ENCODE data around the gene SAP25. TPM values are rescaled to one million over a fixed set of nuclear protein-coding genes. Genes with fewer than 3 reads are reported as not detected.

SAP25 gene
- total RNA-seq, result 20.9 and 23.8 TPM in 2 replicates

DNA sequence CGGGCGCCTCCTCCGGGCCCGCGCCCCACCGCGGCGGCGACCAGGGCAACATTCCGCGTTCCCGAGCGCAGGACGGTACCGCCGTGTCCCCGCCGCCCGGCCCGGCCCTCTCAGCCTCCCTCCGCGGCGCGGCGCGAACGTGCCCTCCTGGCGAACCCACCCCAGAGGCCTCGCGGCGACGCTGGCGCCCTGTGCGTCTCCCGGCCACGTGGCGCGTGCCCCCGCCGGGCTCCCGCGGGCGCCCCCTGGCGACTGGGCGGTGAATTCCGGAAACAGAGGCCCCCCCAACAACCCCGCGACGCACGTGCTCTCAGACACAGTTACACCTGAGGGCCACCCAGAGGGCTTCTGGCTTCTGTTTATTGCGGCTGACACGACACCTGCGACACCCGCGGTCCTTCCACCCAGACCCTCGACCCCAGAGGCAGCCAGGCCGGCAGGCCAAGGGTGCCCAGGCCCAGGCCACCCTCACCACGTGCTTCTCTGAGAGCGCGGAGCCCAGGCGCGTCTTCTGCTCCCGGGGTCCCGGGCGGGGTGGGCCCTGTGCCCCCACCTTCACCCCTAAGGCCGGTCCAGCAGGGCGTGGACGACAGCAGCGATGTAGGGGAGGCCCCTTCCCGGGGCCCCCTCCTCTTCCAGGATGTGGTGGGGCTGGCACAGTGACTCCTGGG is at the start of gene SAP25:
SAP25 (minus strand) TSS at position 210 of the 671 bp plus-strand sequence; CDS start at position 52, 158 bp downstream.
- intact Hi-C loops (cut with micrococcal nuclease), result no loop called here

DNA sequence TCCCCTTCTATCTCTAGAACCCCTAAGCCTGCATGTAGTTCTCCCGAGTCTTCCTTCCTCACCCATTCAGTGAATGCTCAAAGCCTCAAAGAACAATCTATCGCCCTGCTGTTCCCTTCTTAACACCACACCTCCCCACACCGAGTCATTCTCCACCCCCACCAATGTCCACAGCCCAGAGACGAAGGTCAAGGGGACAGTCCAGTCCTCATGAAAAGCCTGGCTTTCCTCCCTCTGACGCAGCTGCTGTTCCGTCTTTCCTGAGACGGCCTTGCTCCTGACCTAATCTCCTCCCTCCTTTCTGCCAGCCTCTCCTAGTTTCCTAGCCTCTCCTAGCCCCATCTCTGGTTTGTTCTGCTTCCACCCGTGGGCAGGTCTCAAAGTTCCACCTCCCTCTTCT is 47.9 kb upstream of the SAP25 start:
- intact Hi-C loops (cut with micrococcal nuclease), result no loop called here

DNA sequence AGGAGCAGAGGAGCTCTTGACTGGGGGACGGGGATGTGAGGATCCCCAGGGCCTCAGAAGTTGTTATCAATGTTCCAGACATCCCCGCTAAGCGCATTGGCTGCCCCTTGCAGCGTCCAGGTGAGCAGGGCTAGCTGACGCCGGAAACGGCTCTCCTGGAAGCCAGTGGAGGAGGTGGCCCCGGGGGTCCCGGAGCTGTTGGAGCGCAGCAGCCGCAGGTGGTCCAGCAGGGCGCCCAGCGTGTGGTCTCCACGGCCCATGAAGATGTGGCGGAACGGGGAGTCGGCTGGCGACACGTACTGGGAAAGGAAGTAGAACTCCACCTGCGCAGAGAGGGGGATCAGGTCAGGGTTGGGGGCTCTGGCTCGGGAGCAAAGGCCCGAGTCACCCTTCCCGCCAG is 47.1 kb upstream of the SAP25 start:
- intact Hi-C loops (cut with micrococcal nuclease), result no loop called here

DNA sequence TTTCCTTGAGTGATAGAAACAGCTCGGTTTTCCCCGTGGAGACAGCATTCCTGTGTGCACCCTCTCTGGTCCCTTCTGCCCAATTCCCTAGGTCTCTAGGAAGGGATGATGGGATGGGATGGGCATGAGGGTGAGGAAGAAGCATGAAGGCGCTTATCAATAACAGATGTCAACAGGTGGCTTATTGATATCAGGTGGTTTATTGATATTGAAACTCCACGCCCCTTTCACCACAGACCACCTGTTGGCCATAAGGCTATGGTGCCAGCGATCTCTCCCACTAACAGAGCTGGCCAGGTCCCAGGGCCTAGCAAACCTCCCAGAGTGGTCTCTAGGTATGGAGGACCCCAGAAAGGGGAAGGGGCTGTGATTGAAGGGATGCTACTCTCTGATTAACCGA is 46.5 kb upstream of the SAP25 start:
- intact Hi-C loops (cut with micrococcal nuclease), result no loop called here

DNA sequence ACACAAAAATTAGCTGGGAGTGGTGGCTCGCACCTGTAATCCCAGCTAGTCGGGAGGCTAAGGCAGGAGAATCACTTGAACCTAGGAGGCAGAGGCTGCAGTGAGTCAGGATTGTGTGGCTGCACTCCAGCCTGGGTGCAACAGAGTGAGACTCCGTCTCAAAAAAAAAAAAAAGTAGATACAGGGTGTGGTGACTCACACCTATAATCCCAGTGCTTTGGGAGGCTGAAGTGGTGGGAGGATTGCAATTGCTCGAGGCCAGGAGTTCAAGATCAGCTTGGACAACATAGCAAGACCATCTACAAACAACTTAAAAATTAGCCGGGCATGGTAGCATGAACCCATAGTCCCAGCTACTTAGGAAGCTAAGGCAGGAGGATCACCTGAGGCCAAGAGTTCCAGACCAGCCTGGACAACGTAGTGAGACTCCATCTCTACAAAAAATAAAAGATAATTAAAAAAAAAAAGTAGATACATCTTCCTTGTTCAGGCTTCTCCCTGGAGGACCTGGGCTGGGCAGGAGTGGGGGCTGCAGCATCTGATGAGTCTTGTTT is 40.7 kb upstream of the SAP25 start:
- intact Hi-C loops (cut with micrococcal nuclease), result loop anchor here (5.0 kb wide), 1 partner anchor 638 kb away; no protein-coding TSS in a partner anchor

DNA sequence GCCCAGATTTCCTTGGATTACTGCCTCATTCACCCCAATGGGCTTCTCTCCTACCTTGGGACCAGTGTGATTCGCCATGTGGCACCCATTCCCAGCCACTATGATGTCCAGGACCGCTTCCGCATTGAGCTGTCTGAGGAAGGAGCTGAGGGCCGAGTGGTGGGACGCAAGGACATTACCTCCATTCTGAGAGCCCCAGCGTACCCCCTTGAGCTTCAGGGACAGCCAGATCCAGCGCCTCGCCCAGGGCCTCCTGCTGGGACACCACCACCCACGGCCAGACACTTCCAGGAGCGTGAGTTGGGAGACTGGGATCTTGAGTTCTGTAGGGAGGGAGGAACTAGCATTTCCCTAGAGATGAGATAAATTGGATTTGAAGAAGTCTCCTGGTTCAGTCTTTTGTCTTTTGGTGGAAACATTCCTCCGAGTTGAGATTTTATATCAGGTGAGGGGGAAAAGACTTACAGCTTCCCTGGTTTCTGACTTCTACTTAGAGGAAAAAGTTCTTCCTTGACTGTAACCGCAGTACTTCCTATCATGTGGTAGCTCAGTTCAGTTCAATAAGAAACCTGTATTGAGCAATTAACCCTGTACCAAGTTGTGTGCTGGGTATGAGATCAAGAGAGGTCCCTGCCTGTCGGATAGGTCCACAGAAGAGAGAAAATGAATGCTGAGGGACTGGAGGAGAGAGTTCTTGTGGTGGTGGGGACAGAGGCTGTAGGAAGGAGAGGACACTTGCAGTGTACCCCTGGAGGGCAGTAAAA is 39.9 kb upstream of the SAP25 start:
- intact Hi-C loops (cut with micrococcal nuclease), result loop anchor here (1.0 to 5.0 kb wide), 3 partner anchors 80 to 639 kb away; partner anchors contain the start of gene SLC12A9

DNA sequence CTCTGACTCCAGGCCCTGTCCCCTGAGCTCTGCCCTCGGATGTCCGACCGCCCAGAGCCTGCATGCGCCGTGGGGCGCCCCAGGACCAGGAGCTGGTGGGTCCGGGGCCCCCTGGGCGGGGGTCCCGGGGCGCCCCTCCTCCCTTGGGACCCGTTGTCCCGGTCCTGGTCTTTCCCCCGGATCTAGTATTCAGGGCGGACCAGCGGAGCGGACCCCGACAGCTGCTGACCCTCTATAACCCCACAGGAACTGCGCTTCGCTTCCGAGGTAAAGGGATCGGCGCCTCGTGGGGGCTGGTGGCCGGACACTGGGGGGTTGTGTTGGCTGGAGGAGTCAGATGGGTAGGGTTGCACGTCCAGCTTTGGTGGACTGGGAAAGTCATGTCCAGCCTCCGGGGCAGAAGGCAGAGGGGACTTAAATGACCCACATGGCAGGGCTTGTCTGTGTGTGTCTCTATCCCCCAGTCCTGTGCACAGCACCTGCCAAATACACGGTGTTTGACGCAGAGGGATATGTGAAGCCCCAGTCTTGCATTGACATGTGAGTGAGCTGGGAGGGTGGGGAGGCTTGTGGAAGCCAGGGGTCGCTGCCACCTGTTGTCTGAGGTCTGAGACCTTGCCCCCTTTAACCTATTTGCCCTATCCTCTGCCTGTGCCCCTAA is 39.2 kb upstream of the SAP25 start:
- intact Hi-C loops (cut with micrococcal nuclease), result loop anchor here (1.0 to 5.0 kb wide), 13 partner anchors 9 to 639 kb away; partner anchors contain the start of genes ACTL6B, FBXO24, GNB2 and LRCH4

DNA sequence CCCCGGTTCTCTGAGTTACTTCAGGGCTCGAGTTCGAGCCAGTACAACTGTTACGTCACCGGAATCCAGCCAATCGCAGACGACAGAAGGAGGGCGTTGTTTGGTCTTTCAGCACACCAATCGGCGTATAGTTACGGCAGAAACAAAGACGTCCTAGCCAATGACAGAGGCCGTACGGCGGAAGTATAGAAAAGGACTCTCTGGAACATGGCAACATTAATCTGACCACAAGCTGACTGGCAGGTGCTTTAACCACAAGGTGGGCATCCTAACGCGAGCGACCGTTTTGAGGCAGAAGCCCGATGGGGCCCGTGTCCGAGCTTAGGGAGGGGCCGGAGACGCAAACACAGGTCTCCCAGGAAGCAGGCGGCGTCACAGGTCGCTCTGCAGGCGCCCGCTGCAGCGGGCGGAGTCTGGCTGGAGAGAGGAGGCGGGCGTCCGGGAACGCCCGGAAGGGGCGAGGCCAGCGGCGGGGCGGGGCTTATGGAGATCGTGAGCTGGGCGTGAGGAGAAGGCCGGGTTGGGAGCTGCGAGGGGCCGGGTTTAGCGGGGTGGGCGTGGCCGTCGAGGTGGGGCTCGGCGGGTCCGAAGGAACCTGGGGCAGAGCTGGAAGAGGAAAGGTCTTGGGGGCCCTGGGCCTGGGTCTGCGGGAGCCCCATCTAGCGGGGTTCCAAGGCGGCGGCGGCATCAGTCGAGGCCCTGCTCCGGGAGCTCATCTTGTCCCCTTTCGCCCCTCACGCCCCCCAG is 38.5 kb upstream of the SAP25 start, which contains the start of gene MOSPD3:
MOSPD3 (plus strand) TSS at position 558 of the 747 bp plus-strand sequence. CDS start 252 bp downstream, outside the sequence.
- intact Hi-C loops (cut with micrococcal nuclease), result loop anchor here (1.0 to 5.0 kb wide), 12 partner anchors 8 to 640 kb away; partner anchors contain the start of genes ACTL6B, FBXO24, GNB2 and LRCH4

DNA sequence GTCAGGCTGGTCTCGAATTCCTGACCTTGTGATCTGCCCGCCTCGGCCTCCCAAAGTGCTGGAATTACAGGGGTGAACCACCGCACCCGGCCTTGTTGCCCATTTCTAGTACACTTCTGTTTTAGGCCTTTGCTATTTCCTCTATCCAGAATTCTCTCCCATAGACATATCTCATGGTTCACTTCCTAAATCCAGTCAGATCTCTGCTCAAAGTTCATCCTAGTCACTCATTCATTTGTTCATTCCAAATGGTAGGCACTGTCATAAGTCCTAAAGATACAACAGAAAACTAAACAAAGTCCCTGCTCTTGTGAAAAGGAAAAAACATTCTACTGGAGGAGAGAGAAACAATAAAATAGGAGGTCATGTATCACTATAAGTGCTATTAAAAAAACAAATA is 36.3 kb upstream of the SAP25 start:
- intact Hi-C loops (cut with micrococcal nuclease), result loop anchor here (5.0 kb wide), 1 partner anchor 642 kb away; no protein-coding TSS in a partner anchor

DNA sequence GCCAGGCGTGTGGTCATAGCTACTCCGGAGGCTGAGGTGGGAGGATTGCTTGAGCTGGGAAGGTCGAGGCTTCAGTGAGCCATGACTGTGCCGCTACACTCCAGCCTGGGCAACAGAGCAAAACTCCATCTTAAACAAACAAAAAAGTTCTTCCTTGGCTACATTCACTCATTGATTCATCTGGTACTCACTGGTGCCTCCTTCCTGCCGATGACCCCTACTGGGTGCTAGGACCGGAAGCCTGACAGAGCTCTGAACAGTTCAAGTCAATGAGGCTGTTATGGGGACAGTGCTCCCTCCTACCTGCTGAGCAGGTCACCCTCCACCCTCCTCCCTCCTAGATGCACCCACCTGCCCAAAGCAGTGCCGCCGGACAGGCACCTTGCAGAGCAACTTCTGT is 33.4 kb upstream of the SAP25 start:
- intact Hi-C loops (cut with micrococcal nuclease), result no loop called here

DNA sequence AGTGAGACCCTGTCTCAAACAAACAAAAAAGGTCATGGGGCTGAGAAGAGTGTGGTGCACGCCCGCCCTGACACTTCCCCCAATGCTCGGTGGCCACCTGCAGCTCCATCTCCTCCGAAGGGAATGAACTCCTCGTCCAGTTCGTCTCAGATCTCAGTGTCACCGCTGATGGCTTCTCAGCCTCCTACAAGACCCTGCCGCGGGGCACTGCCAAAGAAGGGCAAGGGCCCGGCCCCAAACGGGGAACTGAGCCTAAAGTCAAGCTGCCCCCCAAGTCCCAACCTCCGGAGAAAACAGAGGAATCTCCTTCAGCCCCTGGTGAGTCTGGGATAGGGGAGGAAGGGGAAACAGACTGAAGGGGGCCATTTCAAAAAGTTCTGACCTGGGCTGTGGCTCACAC is 32.6 kb upstream of the SAP25 start:
- intact Hi-C loops (cut with micrococcal nuclease), result no loop called here

DNA sequence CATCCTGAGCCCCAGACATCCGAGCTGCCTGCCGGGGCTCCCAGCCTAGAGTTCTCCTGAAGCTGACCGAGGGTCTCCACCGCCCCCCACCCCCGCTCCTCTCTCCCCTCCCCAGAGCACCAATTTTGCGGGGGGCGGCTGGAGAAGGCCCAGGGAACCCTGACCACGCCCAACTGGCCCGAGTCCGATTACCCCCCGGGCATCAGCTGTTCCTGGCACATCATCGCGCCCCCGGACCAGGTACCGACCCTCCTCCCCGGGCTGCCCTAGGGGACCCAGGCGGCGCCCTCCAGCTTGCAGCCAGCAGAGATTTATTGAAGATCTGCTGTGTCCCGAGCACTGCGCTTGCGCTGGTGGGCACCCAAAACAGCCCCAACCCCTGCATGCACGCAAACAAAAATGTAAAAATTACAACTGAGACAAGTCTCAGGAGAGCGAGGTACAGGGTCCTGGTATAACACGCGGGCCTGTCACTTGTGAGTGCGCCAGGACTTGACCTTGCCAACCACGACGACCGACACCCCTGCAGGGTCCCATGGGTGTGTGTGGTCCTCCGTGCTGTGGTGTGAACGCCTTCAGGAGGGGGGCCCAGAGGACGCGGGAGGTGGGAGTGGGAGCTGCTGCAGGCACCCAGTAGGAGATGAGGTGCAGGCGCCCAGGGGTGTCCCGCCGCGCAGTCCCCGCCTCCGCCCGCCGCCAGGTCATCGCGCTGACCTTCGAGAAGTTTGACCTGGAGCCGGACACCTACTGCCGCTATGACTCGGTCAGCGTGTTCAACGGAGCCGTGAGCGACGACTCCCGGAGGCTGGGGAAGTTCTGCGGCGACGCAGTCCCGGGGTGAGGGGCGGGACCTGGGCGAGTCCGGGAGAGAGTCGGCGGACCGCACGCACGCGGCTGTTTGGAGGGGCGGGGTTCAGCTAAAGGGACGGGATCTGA is 31.5 kb upstream of the SAP25 start:
- intact Hi-C loops (cut with micrococcal nuclease), result loop anchor here (1.0 to 2.0 kb wide), 10 partner anchors 7 to 248 kb away; partner anchors contain the start of genes FBXO24, GNB2, LRCH4 and MEPCE

DNA sequence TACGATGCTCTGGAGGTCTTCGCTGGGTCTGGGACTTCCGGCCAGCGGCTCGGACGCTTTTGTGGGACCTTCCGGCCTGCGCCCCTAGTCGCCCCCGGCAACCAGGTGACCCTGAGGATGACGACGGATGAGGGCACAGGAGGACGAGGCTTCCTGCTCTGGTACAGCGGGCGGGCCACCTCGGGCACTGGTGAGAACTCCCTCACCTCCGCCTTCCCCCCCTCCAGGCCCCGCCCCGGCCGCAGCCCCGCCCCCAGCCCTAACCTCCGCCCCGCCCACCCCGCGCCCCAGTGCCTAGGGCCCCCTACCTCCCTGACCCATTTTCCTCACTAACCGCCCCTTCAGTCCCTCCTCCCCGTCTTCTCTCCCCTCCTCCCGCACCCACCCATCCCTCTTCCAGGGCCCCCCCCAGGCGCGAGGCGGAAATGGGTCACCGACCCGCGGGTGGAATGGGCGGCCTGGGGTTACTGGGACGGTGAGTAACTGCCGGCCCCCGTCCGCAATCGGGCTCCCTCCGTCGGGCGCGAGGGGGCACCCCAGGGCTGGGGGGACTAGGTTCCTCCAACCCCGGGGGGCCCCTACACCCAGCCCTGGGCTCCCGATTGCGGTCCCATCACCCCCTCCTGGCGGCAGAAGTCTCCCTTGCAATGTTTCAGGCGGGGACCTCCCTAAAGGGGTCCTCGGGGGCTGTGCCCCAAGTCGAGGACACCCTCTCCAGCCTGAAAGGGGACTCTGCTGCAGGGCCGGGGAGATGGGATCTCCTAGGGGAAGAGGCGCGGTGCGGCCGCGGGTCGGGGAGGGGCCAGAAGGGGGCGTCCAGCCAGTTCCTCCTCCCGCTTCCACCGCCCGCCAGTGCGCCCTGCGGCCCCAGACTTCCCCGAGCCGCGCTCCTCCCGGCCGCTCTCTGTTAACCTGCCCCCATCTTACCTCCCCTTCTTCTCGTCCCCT is 30.6 kb upstream of the SAP25 start:
- intact Hi-C loops (cut with micrococcal nuclease), result loop anchor here (1.0 to 2.0 kb wide), 10 partner anchors 8 to 248 kb away; partner anchors contain the start of genes FBXO24, GNB2, LRCH4 and MEPCE

DNA sequence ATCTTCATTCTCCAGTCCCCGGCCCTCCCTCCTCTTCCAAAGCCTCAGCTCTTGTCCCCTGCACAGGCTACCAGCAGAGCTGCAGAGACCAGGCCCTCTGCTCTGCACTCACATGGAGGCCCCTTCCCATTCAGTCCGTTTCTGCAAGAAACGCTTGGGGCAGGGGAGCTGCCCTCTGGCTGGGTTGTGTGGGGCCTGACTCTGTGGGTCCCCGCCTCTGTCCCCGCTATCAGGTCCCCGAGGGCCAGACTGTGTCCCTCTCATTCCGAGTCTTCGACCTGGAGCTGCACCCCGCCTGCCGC is 30.0 kb upstream of the SAP25 start:
- intact Hi-C loops (cut with micrococcal nuclease), result loop anchor here (1.0 to 2.0 kb wide), 10 partner anchors 9 to 249 kb away; partner anchors contain the start of genes FBXO24, GNB2, LRCH4 and MEPCE

DNA sequence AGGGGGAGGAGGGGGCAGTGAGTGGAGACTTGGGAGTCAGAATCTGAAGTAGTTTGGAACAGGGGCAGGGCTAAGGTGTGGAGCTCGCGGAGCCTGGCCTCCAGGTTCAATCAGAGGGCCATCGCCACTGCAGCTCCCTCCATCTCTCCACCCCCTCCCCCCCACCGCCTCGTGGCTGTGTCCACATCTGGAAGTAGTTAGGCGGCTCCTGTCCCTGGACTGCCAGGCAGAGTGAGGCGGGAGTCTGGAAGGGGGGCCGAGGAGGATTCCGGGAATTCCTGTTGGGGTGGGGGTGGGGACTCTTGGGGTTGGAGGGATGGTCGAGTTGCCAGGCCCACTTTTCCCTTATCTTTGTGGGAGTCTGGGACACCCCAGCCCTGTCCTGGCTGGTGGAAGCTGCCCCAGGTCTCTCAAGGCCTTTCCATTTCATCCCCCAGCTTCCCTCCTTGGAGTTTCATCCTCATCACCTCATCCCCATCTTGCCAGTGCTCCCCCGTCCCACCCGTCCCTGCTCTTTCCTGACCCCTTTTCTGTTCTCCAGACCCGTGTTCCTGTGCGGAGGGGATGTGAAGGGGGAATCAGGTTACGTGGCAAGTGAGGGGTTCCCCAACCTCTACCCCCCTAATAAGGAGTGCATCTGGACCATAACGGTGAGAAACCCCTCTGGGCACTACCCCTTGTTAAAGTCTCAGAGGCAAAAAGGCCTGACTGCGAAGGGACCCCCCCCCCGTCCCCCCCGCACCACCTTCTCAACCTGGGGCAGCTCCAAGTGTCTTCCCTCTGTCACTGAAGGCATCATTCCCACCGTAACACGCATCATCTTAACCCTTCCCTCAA is 29.4 kb upstream of the SAP25 start:
- intact Hi-C loops (cut with micrococcal nuclease), result no loop called here

DNA sequence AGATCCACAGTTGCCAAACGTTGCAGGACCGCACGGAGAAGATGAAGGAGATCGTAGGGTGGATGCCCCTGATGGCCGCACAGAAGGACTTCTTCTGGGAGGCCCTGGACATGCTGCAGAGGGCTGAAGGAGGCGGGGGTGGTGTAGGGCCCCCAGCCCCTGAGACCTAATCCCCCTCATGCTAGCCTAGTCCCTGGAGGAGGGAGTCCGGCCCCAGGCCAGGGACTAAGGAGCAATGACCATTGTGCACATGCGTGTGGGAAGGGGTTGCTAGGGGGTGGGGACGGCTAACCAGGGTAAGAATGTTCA is 27.0 kb upstream of the SAP25 start:
- intact Hi-C loops (cut with micrococcal nuclease), result no loop called here

DNA sequence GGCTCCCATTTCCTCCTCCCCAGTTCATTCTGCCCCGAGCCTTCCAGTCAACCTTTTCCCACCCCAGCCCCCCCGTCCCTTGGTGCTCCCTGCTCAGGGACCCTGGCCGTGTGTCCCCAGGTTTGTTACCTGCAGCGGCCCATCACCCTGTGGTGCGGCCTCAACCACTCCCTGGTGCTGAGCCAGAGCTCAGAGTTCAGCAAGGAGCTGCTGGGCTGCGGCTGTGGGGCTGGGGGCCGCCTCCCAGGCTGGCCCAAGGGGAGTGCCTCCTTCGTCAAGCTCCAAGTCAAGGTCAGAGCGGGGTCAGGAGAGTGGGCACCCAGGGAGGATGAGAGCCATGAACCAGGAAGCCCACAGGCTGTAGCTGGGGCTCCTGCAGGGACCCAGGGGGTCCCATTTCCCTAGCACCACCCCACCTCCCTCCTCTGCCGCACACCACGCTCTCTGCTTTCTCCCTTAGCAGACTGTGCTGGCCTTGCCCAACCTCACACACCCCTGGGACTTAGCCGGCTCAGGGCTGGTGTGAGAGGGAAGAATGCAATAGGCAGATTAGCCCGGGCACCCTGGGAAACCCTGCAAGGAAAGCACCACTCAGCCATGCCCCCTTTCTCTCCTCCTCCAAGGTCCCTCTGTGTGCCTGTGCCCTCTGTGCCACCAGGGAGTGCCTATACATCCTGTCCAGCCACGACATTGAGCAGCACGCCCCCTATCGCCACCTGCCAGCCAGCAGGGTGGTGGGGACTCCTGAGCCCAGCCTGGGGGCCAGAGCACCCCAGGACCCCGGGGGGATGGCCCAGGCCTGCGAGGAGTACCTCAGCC is 26.4 kb upstream of the SAP25 start:
- intact Hi-C loops (cut with micrococcal nuclease), result no loop called here
